Caco-2 (cell line): ENCODE results near the gene LDB2. TPM values are rescaled to one million over a fixed set of nuclear protein-coding genes. Genes with fewer than 3 reads are reported as not detected.

Experiments
- BruUV-seq: library from RNA; stranded (reverse); fragments of 400-500 nt; replicated peaks from 2 replicates; lab custom pipeline; 2021; lab: Mats Ljungman, UMichigan
- CTCF ChIA-PET: fragments of 300-600 bp; sonication (Branson Sonifier 250); formaldehyde crosslinking; loops from one replicate; lab custom pipeline; 2022; ENCODE audit warnings: antibody characterized with exemption; lab: Charles Lee
- POLR2A ChIA-PET: fragments of 300-600 bp; sonication (Branson Sonifier 250); formaldehyde crosslinking; loops from one replicate; lab custom pipeline; 2022; ENCODE audit warnings: antibody characterized with exemption; lab: Charles Lee
- DNase-seq, 2 experiments: peaks; one replicate each; pipeline versions ENCODE4 v3.0.0 to v3.0.0-alpha.2; 2020 to 2022
- H3K27me3 ChIP-seq: replicated peaks from 2 replicates; pipeline ENCODE4 v1.6.0; 2011; ENCODE audit warnings: low read length; ENCODE audit not compliant: control insufficient read depth, insufficient read depth
- H3K36me3 ChIP-seq: 2 replicates; pipeline ENCODE4 v1.5.1; 2011; ENCODE audit warnings: low read length; ENCODE audit not compliant: control insufficient read depth, insufficient read depth
- H3K4me1 ChIP-seq: fragments of 250-450 bp; sonication (Bioruptor Pico); 2 replicates; pipeline ENCODE4 v1.5.1; 2020; ENCODE audit warnings: mild to moderate bottlenecking
- H3K4me3 ChIP-seq: 2 replicates; pipeline ENCODE4 v1.5.1; 2011; ENCODE audit warnings: low read depth, mild to moderate bottlenecking, control low read depth, low read length
- H3K9me3 ChIP-seq: fragments of 250-450 bp; sonication (Bioruptor Pico); 2 replicates; pipeline ENCODE4 v1.5.1; 2020; ENCODE audit warnings: mild to moderate bottlenecking, moderate library complexity
- H3K27ac Mint-ChIP-seq: one replicate; pipeline ENCODE4 v1.8.0; 2022; ENCODE audit warnings: mixed read lengths; ENCODE audit not compliant: unreplicated experiment
- H3K27me3 Mint-ChIP-seq: one replicate; pipeline ENCODE4 v1.8.0; 2022; ENCODE audit warnings: mixed read lengths; ENCODE audit not compliant: insufficient read depth, unreplicated experiment
- H3K36me3 Mint-ChIP-seq: one replicate; pipeline ENCODE4 v1.8.0; 2022; ENCODE audit warnings: mild to moderate bottlenecking, mixed read lengths; ENCODE audit not compliant: insufficient read depth, unreplicated experiment
- H3K4me1 Mint-ChIP-seq: one replicate; pipeline ENCODE4 v1.8.0; 2022; ENCODE audit warnings: low read depth, mixed read lengths; ENCODE audit not compliant: unreplicated experiment
- H3K4me3 Mint-ChIP-seq: one replicate; pipeline ENCODE4 v1.8.0; 2022; ENCODE audit warnings: mild to moderate bottlenecking, moderate library complexity, mixed read lengths; ENCODE audit not compliant: unreplicated experiment
- H3K9me3 Mint-ChIP-seq: one replicate; pipeline ENCODE4 v1.8.0; 2022; ENCODE audit warnings: mixed read lengths; ENCODE audit not compliant: unreplicated experiment
- CTCF ChIP-seq, 2 experiments: fragments of 200-600 bp in 1 of 2; IDR thresholded peaks; 1 replicate in 1 of 2; 2 replicates in 1 of 2; pipeline versions ENCODE4 v1.5.1 to v1.8.0; 2011 to 2022; ENCODE audit warnings: antibody characterized with exemption in 1 of 2, control low read depth in 1 of 2, inconsistent platforms in 1 of 2, low read depth in 1 of 2, low read length in 1 of 2, mild to moderate bottlenecking in 1 of 2, moderate library complexity in 1 of 2; ENCODE audit not compliant: insufficient read depth in 1 of 2, severe bottlenecking in 1 of 2, unreplicated experiment in 1 of 2
- intact Hi-C: fragments of 100-400 bp; cut with micrococcal nuclease; formaldehyde crosslinking; loops from one replicate; pipeline ENCODE4 v1.10.0; 2022; ENCODE audit not compliant: unreplicated experiment
- total RNA-seq: library from RNA; stranded (reverse); gene quantifications from 2 replicates; pipeline ENCODE4 v1.2.3, GENCODE V29; 2022

Gene LDB2
- total RNA-seq, 1 experiment from 2014 or later: not detected

- no peak for TF ChIP-seq CTCF (IDR thresholded peaks at IDR 0.05; ENCODE audit: insufficient read depth in 1 of 2, low read depth in 1 of 2, low read length in 1 of 2, severe bottlenecking in 1 of 2, unreplicated experiment in 1 of 2)
- POLR2A ChIA-PET: no interaction called here
- CTCF ChIA-PET: no interaction called here
- Mint-ChIP-seq H3K4me3 (no peak overlapping the region), H3K9me3 (no peaks in the 10 kb centered on the region), H3K27ac (no peak overlapping the region), H3K36me3 (no peaks in the 10 kb centered on the region), H3K4me1 (no peaks in the 10 kb centered on the region), H3K27me3 (no peaks in the 10 kb centered on the region)
- Histone ChIP-seq H3K27me3 (no peaks in the 10 kb centered on the region), H3K4me1 (no peaks in the 10 kb centered on the region), H3K4me3 (no peak overlapping the region), H3K9me3 (no peaks in the 10 kb centered on the region), H3K36me3 (no peaks in the 10 kb centered on the region)
- intact Hi-C loops: no loop called here
- DNase-seq: no peak
- no TSS peak for BruUV-seq
Measured at GRCh38 chr4:16503421-16504100, 394.9 kb downstream of the LDB2 start.

GRCh38 chr4:16498978-16499377 is 399.5 kb downstream of the LDB2 start:
- Mint-ChIP-seq H3K36me3 (no peaks in the 10 kb centered on the region), H3K4me1 (no peaks in the 10 kb centered on the region), H3K27ac (no peak overlapping the region), H3K9me3 (no peaks in the 10 kb centered on the region), H3K4me3 (no peak overlapping the region), H3K27me3 (no peaks in the 10 kb centered on the region)
- H3K4me3 ChIP-seq: no peak overlapping the region
- H3K9me3 ChIP-seq: no peaks in the 10 kb centered on the region
- POLR2A ChIA-PET: no interaction called here
- no peak for DNase-seq
- H3K36me3 ChIP-seq: no peaks in the 10 kb centered on the region
- no peak for TF ChIP-seq CTCF (IDR thresholded peaks at IDR 0.05; ENCODE audit: insufficient read depth in 1 of 2, low read depth in 1 of 2, low read length in 1 of 2, severe bottlenecking in 1 of 2, unreplicated experiment in 1 of 2)
- CTCF ChIA-PET: no interaction called here
- no peaks in the 10 kb centered on the region for H3K4me1 ChIP-seq
- H3K27me3 ChIP-seq: no peaks in the 10 kb centered on the region
- intact Hi-C loops: no loop called here
- BruUV-seq: no TSS peak

- H3K36me3 Mint-ChIP-seq: no peaks in the 10 kb centered on the region
- ChIA-PET CTCF (no interaction called here), POLR2A (no interaction called here)
- H3K27ac Mint-ChIP-seq: no peak overlapping the region
- H3K4me3 ChIP-seq: no peak overlapping the region
- H3K27me3 ChIP-seq: no peaks in the 10 kb centered on the region
- no peak for DNase-seq
- no peak for TF ChIP-seq CTCF (IDR thresholded peaks at IDR 0.05; ENCODE audit: insufficient read depth in 1 of 2, low read depth in 1 of 2, low read length in 1 of 2, severe bottlenecking in 1 of 2, unreplicated experiment in 1 of 2)
- no peak overlapping the region for H3K4me3 Mint-ChIP-seq
- intact Hi-C loops: no loop called here
- H3K9me3 Mint-ChIP-seq: no peaks in the 10 kb centered on the region
- H3K36me3 ChIP-seq: no peaks in the 10 kb centered on the region
- no peaks in the 10 kb centered on the region for H3K27me3 Mint-ChIP-seq
- BruUV-seq: no TSS peak
- no peaks in the 10 kb centered on the region for H3K4me1 ChIP-seq
- H3K4me1 Mint-ChIP-seq: no peaks in the 10 kb centered on the region
- H3K9me3 ChIP-seq: no peaks in the 10 kb centered on the region
Measured at GRCh38 chr4:16496501-16496900, 401.9 kb downstream of the LDB2 start.
